GOT3 (cell line): ENCODE results near the gene PTH.
A peak's percentile ranks its signal among the peaks of the same experiment; 100 is the strongest.

Experiments
- DNase-seq: peaks from one replicate; lab custom pipeline; 2025; ENCODE audit warnings: mixed read lengths; lab: John Stamatoyannopoulos, UW

PTH gene

GRCh38 chr11:13495929-13496328, at the start of gene PTH:
Gene PTH (minus strand): TSS chr11:13495997. CDS start chr11:13492855, 3,142 bp downstream.
- DNase-seq = no peak

- DNase-seq = no peak
These were observed 42.2 kb upstream of the PTH start for GRCh38 chr11:13538044-13538443.

- DNase-seq = no peak
These were observed 40.0 kb upstream of the PTH start for GRCh38 chr11:13535819-13536218.

GRCh38 chr11:13534358-13534757, 38.6 kb upstream of the PTH start:
- no peak for DNase-seq

- no peak for DNase-seq
These were observed 29.5 kb upstream of the PTH start for GRCh38 chr11:13525257-13525656.

GRCh38 chr11:13503393-13503792, 7.6 kb upstream of the PTH start:
- DNase-seq = no peak

GRCh38 chr11:13502492-13502891, 6.7 kb upstream of the PTH start:
- DNase-seq = no peak

- DNase-seq = no peak
These were observed 1.7 kb downstream of the PTH start for GRCh38 chr11:13494051-13494450.

GRCh38 chr11:13487661-13488030, 8.2 kb downstream of the PTH start:
- no peak for DNase-seq

GRCh38 chr11:13486926-13487660, 8.7 kb downstream of the PTH start:
- peak; percentile 4 for DNase-seq

- no peak for DNase-seq
These were observed 15.6 kb downstream of the PTH start for GRCh38 chr11:13480198-13480597.

- no peak for DNase-seq
These were observed 16.1 kb downstream of the PTH start for GRCh38 chr11:13479688-13480087.

GRCh38 chr11:13475091-13475490, 20.7 kb downstream of the PTH start:
- DNase-seq = no peak

GRCh38 chr11:13473013-13473722, 22.6 kb downstream of the PTH start:
- no peak for DNase-seq

GRCh38 chr11:13468750-13469149, 27.0 kb downstream of the PTH start:
- no peak for DNase-seq

GRCh38 chr11:13465909-13466371, 29.9 kb downstream of the PTH start:
- no peak for DNase-seq

- DNase-seq = no peak
These were observed 32.0 kb downstream of the PTH start for GRCh38 chr11:13463779-13464290.

- peak; percentile 30 for DNase-seq
These were observed 32.7 kb downstream of the PTH start, which contains the start of gene BTBD10 for GRCh38 chr11:13462901-13463778. Gene BTBD10 (minus strand): TSS chr11:13463222. CDS start chr11:13445124, 18,098 bp downstream.

GRCh38 chr11:13462311-13462900, 33.4 kb downstream of the PTH start:
- no peak for DNase-seq

GRCh38 chr11:13461291-13461690, 34.5 kb downstream of the PTH start:
- DNase-seq = no peak

GRCh38 chr11:13450832-13451397, 44.9 kb downstream of the PTH start:
- no peak for DNase-seq
